NCI-H1105 (cell line): Measurements from ENCODE around the gene RAB18.
"Not testable (repeated sequence)": the region's sequence is repeated elsewhere in the genome, so short reads cannot be mapped to it uniquely, and the experiment has no call there.

Experiments used
- DNase-seq: peaks from one replicate; lab custom pipeline; 2025; lab: John Stamatoyannopoulos, UW

Gene RAB18

DNA sequence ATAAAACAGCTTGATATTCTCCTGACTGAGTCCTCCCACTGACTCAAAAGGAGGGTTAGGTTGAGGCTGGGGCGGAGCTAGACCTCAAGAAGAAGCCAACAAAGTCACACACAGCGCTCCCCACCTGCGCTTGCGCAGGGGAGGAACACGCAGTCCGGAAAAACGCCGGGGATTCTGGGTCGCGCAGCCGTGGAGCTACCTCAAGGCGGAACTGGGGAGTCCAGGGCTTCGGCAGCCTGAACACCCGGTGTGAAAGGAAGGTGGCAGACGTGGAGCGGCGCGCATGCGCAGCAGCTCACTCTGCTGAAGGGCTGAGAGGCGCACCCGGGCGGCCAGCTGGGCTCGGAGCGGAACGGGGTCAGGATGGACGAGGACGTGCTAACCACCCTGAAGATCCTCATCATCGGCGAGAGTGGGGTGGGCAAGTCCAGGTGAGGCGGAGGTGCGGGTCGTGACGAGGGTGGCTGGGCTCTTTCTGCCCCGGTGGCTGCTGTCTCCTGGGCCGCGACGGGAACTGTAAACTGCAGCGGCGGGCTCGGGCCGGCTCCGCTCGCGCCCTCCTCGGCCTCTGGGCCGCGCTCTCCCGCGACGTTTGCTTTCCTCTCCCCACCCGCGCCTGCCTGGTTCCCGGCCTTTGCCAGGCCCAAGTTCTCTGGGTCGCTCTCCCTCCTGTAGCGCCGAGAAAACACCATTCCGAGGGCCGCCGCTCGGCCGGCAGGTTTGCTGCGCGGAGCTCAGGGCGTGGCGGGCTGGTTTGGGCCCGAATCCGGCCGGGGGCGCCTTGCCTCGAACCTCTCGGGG is at the start of gene RAB18:
RAB18 (plus strand) TSS at position 298 of the 801 bp plus-strand sequence; CDS start at position 364, 66 bp downstream.
- DNase-seq = peak; percentile 94

DNA sequence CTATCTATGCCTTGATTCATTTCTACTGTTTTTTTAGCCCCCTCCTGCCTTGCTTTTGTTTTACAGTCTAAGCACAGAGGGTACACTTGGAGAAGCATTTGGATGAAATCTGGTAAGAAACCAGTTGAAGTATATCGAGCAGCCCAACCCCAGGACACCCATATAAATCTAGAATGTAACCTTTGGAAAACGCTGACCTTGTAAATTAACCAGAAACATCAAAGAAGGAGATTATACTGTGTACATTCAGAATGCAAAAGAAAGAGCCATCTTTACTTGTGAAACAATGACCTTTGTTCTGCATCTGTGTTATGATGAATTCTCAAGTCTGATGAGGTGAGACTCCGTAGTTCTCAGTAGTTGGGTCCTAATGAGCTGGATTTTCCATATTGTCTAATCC is 49.3 kb upstream of the RAB18 start:
- DNase-seq = no peak

DNA sequence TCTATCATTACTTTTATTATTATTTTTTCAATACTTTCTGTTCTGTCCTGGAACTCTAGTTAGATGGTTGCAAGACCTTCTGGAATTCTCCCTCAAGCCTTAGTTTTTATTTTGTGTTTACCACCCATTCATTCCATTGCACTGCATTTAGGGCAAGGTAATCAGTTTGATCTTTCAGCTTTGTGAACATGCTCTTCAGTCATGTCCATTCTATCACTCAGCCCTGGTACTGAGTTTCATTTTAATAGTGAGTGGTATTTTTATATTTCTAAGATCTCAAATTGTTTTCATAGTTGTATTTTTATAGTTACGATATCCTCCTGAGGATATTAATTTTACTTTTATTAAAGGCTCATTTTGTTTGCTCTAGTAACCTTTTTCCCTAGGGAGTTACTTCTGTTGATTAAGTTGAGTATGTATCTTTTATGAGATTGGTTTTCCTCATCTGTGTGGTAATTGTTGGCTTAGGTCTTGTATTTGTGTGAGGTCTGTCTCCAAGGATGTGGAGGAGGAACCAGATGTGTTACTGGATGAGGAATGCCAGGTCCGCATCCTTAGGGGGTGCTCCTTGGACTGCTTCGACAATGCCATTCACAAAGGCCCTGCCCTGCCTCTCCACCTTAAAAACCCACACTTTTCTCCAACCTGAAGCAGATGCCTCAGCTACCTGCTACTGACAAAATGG is 46.7 kb upstream of the RAB18 start:
- no peak for DNase-seq

- DNase-seq = no peak
Observed at GRCh38 chr10:27457966-27458365, 46.1 kb upstream of the RAB18 start.

GRCh38 chr10:27461312-27461711 is 42.8 kb upstream of the RAB18 start:
- no peak for DNase-seq

GRCh38 chr10:27463961-27464360 is 40.1 kb upstream of the RAB18 start:
- no peak for DNase-seq

- no peak for DNase-seq
Observed at GRCh38 chr10:27464993-27465392, 39.1 kb upstream of the RAB18 start.

GRCh38 chr10:27465596-27465995 is 38.5 kb upstream of the RAB18 start:
- not testable (repeated sequence) for DNase-seq

- no peak for DNase-seq
Observed at GRCh38 chr10:27470885-27471284, 33.2 kb upstream of the RAB18 start.

- no peak for DNase-seq
Observed at GRCh38 chr10:27474741-27475140, 29.4 kb upstream of the RAB18 start.

DNA sequence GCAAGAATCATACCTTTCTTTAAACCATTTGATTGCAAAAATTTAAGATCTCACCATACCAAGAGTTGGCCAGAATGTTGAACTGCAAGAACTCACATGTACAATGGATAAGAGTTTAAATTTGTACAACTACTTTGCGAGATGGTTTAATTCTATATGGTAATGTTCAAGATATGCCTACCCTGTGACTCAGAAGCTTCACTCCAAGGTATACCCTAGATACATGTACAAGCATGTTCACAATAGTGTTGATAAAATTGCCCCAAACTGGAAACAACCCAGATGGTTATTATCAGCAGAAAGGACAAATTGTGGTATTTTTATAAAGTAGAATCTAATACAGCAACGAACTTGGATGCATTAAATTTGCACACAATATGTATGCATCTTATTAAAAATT is 25.1 kb upstream of the RAB18 start:
- DNase-seq = no peak

GRCh38 chr10:27481486-27481885 is 22.6 kb upstream of the RAB18 start:
- no peak for DNase-seq

DNA sequence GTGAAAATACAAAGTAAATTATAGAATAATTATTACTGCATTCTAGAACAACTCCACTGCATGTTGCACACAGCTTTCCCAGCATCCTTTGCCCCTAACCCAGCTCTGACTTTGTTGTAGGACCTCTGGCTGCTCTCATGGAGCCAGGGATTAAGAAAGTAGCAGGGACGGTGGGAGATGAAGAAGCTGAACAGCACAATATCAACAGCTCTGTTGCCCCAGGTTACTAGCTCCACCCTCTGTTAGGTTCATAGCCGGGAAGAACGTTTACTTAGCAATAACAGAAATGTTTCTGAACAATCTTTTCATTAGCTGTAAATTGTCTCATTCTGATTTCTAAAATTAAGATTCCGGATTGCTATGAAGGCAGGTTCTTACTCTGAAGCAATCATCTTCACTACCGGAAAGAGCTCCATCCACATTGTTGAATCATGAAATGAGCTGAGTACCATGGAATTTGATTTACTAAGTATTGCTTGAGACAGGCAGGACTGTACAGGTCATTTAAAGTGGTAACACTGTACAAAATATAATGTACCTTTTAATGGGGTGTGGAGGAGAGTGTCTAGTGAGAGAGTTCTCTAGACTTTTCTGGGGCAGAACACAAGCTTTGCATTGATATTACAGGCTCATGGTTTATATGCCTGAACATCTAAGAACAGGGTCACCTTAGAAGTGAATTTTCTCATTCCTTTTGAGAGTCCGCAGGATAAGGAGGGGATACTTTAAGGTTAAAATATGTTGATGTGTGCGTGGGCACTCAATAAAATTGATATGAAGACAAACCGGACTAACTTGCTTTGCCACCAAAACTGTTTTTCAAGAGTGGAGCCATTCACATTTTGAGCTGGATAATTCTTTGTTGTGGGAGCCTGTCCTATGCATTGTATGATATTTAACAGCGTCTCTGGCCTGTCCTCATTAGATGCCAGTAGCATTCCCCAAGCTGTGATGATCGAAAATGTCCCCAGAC is 20.8 kb upstream of the RAB18 start:
- DNase-seq = no peak

DNA sequence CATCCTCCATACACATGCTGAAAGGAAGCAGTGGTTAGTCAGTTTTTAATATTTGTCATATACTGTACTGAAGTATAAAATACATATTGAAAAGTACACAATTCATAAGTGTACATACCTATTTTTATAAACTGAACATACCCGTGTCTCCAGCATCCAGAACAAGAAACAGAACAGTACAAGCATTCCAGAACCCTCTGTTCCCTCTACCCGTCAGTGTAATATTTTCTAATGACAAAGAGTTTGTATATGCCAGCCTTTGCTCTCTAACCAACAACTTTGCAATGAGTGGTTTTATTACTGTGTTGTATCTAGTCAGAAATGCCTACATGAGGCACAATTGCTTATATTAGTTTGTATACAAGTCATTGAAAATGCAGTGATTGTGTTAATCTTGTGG is 18.7 kb upstream of the RAB18 start:
- no peak for DNase-seq

GRCh38 chr10:27485986-27486385 is 18.1 kb upstream of the RAB18 start:
- DNase-seq = no peak

DNA sequence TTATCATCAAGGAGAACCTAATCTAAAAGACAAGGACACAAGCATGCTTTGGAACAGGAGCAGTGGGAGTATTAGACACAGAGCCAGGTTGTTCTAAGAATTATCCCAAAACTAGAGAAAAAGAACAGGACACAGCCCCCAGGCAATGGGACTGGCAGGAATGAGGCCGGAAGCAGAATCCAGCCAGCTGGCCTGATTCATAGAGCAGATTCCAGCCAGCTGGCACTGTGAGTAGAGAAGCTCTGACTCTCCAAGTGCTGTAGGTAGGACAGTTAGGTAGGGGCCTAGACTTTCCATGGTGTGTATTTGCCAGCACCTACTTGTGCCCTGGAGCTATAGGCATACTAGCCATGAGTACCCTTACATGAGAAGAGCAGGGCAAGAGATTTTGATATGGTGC is 13.3 kb upstream of the RAB18 start:
- DNase-seq = no peak

DNA sequence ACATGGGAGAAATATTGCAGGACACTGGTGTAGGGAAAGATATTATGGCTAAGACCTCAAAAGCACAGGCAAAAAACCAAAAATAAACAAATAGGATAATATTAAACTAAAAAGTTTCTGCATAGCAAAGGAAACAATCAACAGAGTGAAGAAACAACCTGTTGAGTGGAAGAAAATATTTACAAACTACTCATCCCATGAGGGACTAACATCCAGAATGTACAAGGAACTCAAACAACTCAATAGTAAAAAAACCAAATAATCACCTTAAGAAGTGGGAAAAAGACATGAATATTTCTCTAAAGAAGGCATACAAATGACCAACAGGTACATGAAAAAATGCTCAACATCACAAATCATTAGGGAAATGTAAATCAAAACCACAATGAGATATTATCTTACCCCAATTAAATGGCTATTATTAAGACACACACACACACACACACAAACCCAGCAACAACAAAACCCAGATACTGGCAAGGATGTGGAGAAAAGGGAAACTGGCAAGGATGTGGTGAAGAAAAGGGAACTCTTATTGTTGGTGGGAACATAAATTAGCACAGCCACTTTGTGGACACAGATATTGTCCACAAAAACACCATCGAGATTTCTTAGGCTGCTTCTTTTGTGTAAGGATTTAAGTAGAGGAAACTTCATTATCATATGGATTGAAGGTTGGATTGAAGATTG is 9.8 kb upstream of the RAB18 start:
- DNase-seq = no peak

GRCh38 chr10:27496137-27496536 is 8.0 kb upstream of the RAB18 start:
- DNase-seq = no peak

GRCh38 chr10:27500096-27500495 is 4.0 kb upstream of the RAB18 start:
- no peak for DNase-seq

GRCh38 chr10:27500886-27501285 is 3.2 kb upstream of the RAB18 start:
- no peak for DNase-seq

- no peak for DNase-seq
Observed at GRCh38 chr10:27503498-27504006, 552 bp upstream of the RAB18 start.
